Measurements from ENCODE around the gene DENND6B. TPM values are rescaled to one million over a fixed set of nuclear protein-coding genes. Genes with fewer than 3 reads are reported as not detected.

Gene DENND6B
- total RNA-seq, 4 donors from 2014 or later = 4.3 to 14.3 (median 9.3) TPM

DNA sequence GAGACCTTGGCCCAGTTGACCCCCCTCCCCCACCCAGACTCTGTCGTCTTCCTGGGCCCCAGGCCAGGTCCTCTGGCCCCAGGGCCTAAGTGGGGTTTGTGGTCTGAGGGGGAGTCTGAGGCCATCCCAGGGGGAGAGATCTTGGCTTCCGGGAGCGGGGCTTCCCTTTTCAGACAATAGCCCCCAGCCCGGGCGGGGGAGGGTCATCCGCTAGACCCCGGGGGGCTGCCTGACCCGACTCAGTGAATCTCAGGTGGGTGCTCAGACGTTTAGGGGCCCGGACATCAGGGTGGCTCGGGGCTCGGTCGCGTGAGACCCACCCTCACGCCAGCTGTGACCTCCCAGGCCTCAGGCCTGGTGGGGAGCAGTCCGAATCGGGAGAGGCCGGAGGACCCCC lies 57.2 kb downstream of the DENND6B start:
- H3K4me1 ChIP-seq = peaks cover 41 to 51% of the 10 kb centered on the region in 2 donors
- intact Hi-C loops (cut with DNase I) = no loop called here
- WGBS, 2 donors = 0% methylated on average over 4 of the region's 18 CpGs; no CpG with 5 or more reads in 1 of the 2 donors
- H3K4me3 ChIP-seq (replicated peaks in 1 of 3) = peak overlapping the region in 1 of 3 donors; percentile 35
- H3K9me3 ChIP-seq = no peaks in the 10 kb centered on the region
- peak overlapping the region in 1 of 3 donors; percentile 33 for H3K27ac ChIP-seq
- TF ChIP-seq, protein P1, sequence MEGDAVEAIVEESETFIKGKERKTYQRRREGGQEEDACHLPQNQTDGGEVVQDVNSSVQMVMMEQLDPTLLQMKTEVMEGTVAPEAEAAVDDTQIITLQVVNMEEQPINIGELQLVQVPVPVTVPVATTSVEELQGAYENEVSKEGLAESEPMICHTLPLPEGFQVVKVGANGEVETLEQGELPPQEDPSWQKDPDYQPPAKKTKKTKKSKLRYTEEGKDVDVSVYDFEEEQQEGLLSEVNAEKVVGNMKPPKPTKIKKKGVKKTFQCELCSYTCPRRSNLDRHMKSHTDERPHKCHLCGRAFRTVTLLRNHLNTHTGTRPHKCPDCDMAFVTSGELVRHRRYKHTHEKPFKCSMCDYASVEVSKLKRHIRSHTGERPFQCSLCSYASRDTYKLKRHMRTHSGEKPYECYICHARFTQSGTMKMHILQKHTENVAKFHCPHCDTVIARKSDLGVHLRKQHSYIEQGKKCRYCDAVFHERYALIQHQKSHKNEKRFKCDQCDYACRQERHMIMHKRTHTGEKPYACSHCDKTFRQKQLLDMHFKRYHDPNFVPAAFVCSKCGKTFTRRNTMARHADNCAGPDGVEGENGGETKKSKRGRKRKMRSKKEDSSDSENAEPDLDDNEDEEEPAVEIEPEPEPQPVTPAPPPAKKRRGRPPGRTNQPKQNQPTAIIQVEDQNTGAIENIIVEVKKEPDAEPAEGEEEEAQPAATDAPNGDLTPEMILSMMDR (IDR thresholded peaks at IDR 0.05) = no peak
- H3K36me3 ChIP-seq = no peaks in the 10 kb centered on the region
- DNase-seq = no peak
- no peaks in the 10 kb centered on the region for H3K27me3 ChIP-seq

DNA sequence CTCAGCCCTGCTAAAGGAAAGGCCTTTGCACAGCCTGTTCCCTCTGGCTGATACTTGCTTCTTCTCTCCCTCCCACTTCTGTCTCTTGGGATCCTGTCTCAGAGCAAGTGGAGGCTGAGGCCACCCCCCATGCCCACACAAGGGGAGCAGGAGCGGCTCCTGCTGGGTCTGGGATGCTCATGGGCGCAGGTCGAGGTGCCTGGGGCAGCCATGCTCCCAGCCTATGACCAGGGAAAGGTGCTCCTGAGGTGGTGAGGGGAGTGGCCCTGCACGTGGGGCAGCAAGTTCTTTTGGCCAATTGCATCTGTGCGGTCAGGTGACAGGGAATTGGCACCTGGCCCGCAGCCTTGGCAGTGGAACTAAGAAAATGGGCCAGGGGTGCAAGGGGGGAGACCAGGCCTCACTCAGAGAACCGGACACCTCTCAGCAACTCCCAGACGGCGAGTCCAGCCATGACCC lies 58.1 kb downstream of the DENND6B start:
- H3K36me3 ChIP-seq = no peaks in the 10 kb centered on the region
- peaks cover 41 to 51% of the 10 kb centered on the region in 2 donors for H3K4me1 ChIP-seq
- 22 to 26% methylated on average over 7 of the region's 9 CpGs for WGBS, 2 donors
- no peak overlapping the region for H3K27ac ChIP-seq
- H3K4me3 ChIP-seq (replicated peaks in 1 of 3) = no peak overlapping the region
- intact Hi-C loops (cut with DNase I) = no loop called here
- no peaks in the 10 kb centered on the region for H3K27me3 ChIP-seq
- no peaks in the 10 kb centered on the region for H3K9me3 ChIP-seq
- DNase-seq = peak; percentile 83 to 88
- TF ChIP-seq, protein P1 (IDR thresholded peaks at IDR 0.05) = no peak
- TF ChIP-seq POLR2A (IDR thresholded peaks at IDR 0.05) = no peak

DNA sequence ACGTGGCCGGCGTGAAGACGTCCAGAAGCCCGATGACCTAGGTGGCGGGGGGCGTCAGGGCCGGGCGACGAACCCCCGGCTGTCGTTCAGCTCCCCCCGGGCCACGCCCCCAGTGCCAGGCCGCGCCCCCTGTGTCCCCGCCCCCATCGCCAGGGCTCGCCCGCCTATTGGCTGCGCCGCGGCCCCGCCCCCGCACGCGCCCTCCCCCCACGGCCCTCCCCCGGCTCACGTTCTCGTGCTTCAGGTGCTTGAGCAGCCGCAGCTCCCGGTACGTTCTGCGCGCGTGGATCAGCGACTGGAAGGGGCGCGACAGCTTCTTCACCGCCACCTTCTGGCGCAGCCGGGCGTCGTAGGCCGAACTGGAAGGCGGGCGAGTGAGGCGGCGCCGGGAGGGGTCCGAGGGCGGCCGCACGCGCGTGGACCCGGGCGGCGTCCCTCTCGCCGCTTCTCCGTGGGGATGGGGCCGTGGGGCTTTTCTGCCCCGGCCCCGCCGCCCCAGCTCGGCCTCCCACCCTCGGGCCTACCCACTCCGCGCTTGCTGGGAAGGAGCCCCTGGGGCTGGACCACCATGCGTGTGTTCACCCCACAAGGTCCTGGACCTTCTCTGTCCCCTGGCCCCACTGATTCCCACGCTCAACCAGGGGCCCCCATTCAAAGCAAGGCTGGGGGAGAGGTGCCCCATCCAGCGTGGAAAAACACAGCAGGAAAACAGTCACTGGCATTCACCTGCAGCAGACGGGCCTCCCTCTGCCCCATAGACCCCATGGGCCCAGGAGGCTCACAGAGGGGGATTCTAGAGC lies 59.0 kb downstream of the DENND6B start:
- DNase-seq = peak; percentile 78 to 81
- Histone ChIP-seq H3K9me3 (no peaks in the 10 kb centered on the region), H3K27ac (no peak overlapping the region), H3K36me3 (no peaks in the 10 kb centered on the region), H3K27me3 (no peaks in the 10 kb centered on the region), H3K4me1 (peaks cover 41 to 51% of the 10 kb centered on the region in 2 donors), H3K4me3 (replicated peaks in 1 of 3) (peak overlapping the region in 1 of 3 donors; percentile 18)
- TF ChIP-seq, protein P1 (IDR thresholded peaks at IDR 0.05) = peak in 3 of 6 experiments; percentile 14 to 37 (median 28)
- no peak for TF ChIP-seq POLR2A (IDR thresholded peaks at IDR 0.05)
- intact Hi-C loops (cut with DNase I) = no loop called here
- WGBS, 2 donors = 20 to 50% methylated on average over 8 to 30 of the region's 75 CpGs

DNA sequence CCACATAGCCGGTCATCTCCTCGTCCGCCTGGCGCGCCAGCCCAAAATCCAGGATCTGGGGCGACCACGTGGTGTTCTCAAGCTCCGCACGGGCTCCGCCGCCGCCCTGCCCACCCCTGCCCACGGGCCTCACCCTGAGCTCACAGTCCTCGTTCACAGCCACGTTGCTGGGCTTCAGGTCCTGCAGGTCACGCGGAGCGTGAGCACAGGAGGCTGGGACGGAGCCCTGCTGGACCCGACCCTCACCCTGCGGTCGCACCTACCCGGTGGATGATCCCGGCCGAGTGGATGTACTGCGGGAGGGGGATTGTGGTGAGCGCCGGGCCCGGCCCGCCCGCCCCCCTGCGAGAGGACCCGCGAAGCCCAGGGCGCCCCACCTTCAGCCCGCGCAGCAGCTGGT lies 59.8 kb downstream of the DENND6B start:
- no peaks in the 10 kb centered on the region for H3K36me3 ChIP-seq
- DNase-seq = no peak
- WGBS, 2 donors = 80 to 88% methylated on average over 10 to 12 of the region's 37 CpGs
- H3K4me1 ChIP-seq = peaks cover 40 to 51% of the 10 kb centered on the region in 2 donors
- TF ChIP-seq, protein P1 (IDR thresholded peaks at IDR 0.05) = no peak
- TF ChIP-seq POLR2A (IDR thresholded peaks at IDR 0.05) = no peak
- intact Hi-C loops (cut with DNase I) = no loop called here
- H3K9me3 ChIP-seq = no peaks in the 10 kb centered on the region
- peaks cover 4% of the 10 kb centered on the region for H3K27me3 ChIP-seq
- H3K4me3 ChIP-seq (replicated peaks in 1 of 3) = peak overlapping the region in 1 of 3 donors; percentile 18
- no peak overlapping the region for H3K27ac ChIP-seq
